Fibroblast of pulmonary artery (primary cell): ENCODE measurements around the gene OTOP2.
A peak's percentile ranks its signal among the peaks of the same experiment; 100 is the strongest.

ENCODE experiments used
- DNase-seq: peaks from one replicate; pipeline ENCODE4 v3.0.0-alpha.2; 2010; ENCODE audit warnings: low read depth
- H3K4me3 ChIP-seq: replicated peaks from 2 replicates; pipeline ENCODE4 v1.5.1; 2011; ENCODE audit warnings: low read depth, mild to moderate bottlenecking, control low read depth, low read length, moderate library complexity
- TF ChIP-seq, protein P1 (sequence below): IDR thresholded peaks from 2 replicates; pipeline ENCODE4 v1.5.1; 2011; ENCODE audit warnings: mild to moderate bottlenecking, control low read depth, low read length, inconsistent platforms; ENCODE audit errors: missing control alignments

The OTOP2 gene

DNA sequence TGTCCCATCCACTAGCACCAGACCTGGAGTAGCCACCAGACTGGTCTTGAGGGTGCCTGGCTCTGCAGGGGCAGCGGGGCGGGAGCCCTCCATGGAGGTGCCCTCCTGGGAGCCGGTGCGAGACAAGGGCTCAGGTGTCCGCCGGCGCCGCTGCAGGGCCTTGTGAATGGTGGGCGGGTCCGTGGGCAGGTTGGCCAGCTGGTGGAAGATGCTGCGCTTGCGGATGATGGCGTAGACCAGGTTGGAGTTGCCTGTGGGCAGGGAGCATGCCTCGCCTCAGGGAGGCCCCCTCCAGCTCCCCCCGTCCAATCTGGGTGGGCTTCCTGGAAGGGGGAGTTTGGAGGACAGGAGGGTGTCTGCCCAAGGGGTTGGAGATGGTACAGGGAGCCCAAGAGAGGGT is 30.0 kb downstream of the OTOP2 start:
- no peak overlapping the region for H3K4me3 ChIP-seq
- TF ChIP-seq, protein P1, sequence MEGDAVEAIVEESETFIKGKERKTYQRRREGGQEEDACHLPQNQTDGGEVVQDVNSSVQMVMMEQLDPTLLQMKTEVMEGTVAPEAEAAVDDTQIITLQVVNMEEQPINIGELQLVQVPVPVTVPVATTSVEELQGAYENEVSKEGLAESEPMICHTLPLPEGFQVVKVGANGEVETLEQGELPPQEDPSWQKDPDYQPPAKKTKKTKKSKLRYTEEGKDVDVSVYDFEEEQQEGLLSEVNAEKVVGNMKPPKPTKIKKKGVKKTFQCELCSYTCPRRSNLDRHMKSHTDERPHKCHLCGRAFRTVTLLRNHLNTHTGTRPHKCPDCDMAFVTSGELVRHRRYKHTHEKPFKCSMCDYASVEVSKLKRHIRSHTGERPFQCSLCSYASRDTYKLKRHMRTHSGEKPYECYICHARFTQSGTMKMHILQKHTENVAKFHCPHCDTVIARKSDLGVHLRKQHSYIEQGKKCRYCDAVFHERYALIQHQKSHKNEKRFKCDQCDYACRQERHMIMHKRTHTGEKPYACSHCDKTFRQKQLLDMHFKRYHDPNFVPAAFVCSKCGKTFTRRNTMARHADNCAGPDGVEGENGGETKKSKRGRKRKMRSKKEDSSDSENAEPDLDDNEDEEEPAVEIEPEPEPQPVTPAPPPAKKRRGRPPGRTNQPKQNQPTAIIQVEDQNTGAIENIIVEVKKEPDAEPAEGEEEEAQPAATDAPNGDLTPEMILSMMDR = no peak

DNA sequence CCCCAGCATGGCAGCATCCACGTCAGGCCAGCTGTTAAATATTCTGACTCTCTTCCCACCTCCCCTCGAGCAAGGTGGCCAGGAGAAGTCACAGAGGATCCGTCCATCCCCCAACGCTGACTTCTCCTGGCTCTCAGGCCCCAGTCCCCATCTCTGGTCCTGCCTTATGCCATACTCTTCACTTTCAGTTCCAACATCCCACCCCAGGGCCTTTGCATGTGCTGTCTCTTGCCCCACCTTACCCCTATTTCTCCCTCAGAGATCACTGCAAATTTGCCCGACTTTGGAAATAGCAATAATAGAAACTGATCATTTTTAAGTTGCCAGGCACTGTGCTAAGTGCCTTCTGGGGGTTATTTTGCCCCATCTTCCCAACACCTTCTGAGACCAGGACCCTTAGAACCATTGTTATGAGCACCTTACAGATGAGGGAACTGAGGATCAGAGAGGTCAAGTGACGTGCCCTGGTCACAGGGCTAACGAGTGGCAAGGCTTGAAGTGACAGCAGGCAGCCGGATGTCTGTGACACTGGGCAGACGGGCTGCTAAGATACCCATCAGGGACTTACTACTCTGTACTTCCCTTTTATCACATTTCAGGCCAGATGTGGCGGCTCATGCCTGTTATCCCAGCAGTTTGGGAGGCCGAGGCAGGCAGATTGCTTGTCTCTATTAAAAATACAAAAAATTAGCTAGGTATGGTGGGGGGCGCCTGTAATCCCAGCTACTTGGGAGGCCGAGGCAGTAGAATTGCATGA is 30.8 kb downstream of the OTOP2 start:
- DNase-seq = no peak
- H3K4me3 ChIP-seq = no peak overlapping the region
- TF ChIP-seq, protein P1 = no peak

More for the DNA sequence above, 30.0 kb downstream of the OTOP2 start:
- DNase-seq = no peak

DNA sequence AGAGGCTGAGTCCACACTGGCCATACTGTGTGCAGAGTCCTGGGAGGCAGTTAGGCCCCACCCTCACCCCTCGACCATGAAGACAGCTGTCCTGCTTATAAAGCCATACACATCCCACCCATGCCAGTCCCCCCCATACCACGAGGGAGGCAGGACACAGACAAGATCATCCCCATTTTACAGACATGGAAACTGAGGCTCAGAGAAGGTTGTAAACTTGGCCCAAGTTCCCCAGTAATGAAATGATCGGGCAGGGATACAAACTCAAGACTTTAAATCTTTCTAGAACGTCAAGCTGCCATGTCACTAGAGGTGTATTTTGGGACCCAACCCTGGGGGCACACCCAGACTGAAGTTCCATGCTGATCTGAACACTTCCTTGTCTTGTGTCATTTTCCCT is 32.0 kb downstream of the OTOP2 start:
- DNase-seq = no peak
- H3K4me3 ChIP-seq = no peak overlapping the region
- TF ChIP-seq, protein P1 = no peak

DNA sequence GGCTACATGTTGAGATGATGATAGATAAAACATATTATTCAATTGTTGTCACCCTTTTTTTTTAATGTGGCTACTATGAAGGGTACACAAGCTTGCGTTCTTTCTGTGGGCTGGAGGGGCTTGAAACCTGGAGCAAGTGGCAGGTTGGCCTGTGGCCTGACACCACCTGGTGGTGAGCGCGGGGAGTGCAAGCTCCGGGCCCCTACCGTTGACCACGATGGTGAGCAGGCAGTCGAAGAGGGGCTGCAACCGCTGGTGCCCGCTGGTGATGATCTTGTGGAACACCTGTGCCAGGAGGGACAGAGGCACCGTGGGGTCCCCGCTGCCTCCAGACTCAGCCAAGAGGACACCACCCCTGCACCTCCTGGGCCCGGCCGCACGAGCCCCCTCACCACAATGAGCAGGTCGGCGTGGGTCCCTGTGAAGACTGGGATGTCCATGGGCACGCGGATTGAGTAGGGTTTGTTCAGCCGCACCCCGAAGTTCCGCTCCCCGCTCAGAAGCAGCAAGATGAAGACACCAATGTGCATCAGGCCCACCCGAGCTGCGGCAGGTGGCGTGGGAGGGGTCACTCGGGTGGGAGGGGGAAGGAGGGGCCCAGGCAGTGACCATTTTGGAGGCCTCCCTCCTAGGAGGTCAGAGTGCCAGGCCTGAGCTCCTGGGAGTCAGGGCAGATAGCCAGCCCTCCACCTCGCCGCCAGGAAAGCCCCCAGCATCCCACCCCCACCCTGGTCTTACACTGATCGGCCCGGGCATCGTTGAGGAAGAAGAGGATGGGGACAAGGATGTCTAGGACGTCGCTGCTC is 34.1 kb downstream of the OTOP2 start:
- TF ChIP-seq, protein P1 = peak; percentile 88
- peak; percentile 57 for DNase-seq
- H3K4me3 ChIP-seq = no peak overlapping the region

DNA sequence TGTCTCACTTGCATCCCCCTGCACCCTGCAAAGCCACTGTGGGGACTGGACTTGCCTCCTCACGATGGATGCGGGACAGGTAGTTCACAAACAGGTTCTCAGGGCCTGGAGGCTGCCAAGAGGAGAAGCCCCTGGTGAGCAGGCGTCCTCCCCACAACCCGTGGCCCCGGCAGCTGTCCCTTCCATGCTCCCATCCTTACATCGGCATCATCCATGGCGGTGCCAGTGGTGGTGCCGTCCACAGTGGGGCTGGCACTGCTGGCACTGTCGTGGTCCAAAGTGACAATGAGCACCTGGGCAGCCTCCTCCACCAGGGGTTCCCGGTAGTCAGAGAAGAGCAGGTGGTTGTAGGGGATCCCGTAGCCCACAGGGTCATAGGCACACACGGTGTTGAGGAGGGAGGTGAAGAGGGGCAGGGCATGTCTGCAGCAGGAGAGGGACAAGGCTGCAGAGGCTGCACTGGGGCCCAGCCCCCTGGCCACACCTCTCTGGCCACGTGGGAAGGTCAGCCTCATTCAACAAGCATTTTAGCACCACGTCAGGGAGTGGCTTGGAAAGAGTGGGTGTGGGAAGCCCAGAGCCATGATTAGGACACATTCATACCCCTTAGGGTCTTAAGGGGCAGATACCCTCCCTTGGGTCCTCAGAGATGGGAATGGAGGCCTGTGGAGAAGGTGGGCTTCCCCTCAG is 35.9 kb downstream of the OTOP2 start:
- no peak for DNase-seq
- H3K4me3 ChIP-seq = no peak overlapping the region
- TF ChIP-seq, protein P1 = no peak

- TF ChIP-seq, protein P1 = peak; percentile 54
- DNase-seq = peak; percentile 49
- H3K4me3 ChIP-seq = no peak overlapping the region
Observed at GRCh38 chr17:74960570-74961342, 36.7 kb downstream of the OTOP2 start.
